Measurements from ENCODE around the gene ZC3H12D.

DNA sequence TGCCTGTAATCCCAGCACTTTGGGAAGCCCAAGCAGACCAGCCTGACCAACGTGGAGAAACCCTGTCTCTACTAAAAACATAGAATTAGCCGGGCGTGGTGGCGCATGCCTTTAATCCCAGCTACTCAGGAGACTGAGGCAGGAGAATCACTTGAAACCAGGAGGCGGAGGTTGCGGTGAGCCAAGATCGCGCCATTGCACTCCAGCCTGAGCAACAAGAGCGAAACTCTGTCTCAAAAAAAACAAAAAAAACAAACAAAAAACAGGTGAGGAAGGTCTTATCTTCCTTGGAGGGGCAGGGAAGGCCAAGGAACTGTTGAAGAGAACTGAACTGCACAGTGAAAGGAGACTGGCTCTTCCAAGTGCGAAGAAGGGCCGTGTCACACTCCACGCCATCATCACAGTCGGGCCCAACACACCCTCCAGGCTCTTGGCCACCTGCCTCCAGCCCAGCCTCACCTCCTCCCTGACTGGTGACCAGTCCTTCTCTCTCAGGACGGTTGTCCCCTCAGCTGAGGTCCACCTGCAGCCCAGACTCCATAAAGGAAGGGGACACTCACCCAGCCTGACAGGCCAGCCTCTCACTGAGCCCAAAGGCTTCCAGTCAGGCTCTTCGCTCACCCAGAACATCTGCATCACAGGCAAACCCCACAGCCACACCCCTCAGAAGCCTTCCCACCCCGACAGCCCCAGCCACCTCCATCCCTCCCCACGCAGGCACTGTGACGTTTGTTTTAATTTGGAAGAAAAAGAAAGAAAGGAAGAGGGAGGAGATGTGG, 4.1 kb downstream of the ZC3H12D start:
- no peak for TF ChIP-seq EZH2 (IDR thresholded peaks at IDR 0.05; ENCODE audit: borderline replicate concordance, insufficient read depth, low read depth, low read length, poor library complexity, severe bottlenecking)
- TF ChIP-seq, protein P1, sequence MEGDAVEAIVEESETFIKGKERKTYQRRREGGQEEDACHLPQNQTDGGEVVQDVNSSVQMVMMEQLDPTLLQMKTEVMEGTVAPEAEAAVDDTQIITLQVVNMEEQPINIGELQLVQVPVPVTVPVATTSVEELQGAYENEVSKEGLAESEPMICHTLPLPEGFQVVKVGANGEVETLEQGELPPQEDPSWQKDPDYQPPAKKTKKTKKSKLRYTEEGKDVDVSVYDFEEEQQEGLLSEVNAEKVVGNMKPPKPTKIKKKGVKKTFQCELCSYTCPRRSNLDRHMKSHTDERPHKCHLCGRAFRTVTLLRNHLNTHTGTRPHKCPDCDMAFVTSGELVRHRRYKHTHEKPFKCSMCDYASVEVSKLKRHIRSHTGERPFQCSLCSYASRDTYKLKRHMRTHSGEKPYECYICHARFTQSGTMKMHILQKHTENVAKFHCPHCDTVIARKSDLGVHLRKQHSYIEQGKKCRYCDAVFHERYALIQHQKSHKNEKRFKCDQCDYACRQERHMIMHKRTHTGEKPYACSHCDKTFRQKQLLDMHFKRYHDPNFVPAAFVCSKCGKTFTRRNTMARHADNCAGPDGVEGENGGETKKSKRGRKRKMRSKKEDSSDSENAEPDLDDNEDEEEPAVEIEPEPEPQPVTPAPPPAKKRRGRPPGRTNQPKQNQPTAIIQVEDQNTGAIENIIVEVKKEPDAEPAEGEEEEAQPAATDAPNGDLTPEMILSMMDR (IDR thresholded peaks at IDR 0.05): no peak

Data from B cell (primary cell).